HL-60/S4 treated with retinoic acid at 250 ng/mL for 4 days and 3 days (cell line): ENCODE data around the gene DDIT4L.
"Not testable (repeated sequence)": the region's sequence is repeated elsewhere in the genome, so short reads cannot be mapped to it uniquely, and the experiment has no call there.

Source experiments
- in situ Hi-C: fragments of 300-500 bp; cut with MboI; formaldehyde crosslinking; loops from 2 replicates; pipeline ENCODE4 v1.7.0; 2022; ENCODE audit warnings: low sequenced_read_pairs

Gene DDIT4L

DNA sequence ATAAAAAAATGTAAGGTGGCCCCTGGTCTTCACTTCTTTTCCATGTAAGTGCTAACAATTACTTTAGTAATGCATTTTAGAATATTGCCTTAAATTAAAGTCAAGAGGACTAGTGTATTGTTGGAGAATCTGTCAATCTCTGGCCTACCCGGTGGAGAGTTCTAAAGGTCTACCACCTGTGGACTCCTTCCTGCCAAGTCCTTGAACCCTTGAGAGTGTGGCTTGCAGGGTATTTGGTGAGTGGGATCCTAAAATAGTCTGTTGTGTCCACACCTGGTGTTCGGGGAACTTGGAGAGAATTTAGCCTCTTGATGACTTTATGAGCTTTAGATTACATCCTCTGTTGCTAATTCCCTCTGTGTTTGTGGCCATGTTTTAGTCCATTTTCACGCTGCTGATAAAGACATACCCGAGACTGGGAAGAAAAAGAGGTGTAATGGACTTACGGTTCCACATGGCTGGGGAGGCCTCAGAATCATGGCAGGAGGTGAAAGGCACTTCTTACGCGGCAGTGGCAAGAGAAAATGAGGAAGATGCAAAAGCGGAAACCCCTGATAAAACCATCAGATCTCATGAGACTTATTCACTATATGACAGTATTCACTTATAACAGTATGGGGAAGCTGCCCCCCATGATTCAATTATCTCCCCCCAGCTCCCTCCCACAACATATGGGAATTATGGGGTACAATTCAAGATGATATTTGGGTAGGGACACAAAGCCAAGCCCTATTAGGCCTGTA, 23.8 kb downstream of the DDIT4L start:
- in situ Hi-C loops: no loop called here

DNA sequence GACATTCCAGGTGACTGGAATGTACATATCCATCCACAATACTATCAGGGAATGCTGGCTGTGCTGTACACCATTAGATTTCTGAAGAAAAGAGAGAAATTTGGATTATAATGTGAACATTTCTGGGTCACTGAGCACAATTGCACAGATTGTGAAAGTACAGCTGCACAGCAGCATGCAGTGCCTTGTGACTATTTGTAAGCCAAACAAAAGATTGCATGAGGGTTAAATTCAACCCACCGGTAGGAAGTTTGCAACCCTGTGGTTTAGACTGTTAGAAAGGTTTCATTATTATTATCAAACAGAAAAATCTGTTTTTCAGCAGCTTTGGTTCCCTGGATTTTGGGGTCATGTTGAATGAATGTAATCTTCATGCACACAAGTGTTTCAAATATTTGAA, 24.5 kb downstream of the DDIT4L start:
- in situ Hi-C loops: no loop called here

DNA sequence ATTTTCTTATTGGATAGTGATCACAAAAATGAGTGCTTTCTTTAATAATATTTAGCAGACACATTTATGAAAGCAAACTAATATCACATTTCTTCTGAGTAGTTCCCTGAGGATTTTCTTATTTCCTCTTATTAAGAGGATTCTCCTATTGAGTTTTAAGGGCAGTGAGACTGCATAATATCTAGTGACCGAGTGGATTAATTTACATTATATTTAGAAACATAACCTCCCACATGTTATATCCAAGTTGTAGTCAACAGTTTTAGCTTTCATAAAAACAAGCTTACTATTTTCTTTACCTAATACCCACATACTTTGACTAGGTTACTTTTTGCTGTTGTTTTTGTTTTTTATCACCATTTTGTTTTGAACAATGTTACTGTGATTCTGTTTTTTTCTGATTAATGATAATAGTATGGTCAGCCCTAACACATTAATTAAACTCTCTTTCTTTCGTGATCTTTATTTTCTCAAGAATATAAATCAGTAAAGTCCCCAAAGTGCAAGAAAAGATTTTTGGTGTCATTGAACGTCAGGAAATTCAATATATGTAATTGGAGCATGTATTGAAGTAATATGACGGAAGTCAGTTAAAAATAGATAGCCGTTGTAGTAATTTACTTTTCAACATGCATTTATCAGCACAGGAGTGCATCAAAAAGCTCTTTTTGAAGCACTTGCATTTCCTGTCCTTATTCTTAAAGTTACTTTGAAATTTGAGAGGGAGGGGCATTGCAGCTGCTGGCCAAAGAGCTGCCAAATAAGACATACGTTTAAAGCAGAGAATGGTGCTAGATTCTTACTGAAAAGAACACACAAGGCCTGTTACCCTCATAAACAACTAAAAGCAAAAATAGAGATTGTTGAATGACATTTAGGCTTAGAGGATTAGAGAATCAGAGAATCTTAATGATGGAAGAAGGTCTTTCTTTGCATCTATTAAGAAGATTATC, 25.2 kb downstream of the DDIT4L start:
- in situ Hi-C loops: no loop called here

DNA sequence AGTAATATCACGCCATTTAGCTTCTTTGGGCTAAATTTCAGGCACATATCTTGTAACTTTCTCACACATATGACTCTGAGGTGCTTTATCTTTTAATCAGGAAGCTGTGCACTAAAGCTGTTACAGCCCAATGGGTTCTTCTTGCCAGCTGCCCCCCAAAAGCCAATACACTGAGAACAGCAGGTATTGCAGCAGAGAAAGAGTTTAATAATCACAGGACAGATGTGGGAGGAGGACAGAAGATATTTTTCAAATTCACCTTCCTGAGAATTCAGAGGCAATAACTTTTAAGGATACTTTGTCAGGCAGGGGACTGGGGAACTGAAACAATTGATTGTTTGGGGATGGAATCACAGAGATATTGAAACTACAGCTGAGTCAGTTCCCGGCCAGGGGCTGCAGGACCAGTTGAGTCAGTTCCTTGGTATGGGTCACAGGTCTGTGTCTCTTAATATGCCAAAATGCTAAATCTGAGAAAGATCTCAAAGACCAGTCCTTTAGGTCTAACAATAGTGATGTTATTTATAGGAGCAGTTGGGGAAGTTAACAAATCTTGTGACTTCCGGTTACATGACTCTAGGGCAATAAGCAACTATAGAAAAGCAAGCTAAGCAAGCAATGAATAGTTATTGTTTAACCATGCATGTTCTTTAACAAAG, 28.1 kb downstream of the DDIT4L start:
- in situ Hi-C loops: no loop called here

DNA sequence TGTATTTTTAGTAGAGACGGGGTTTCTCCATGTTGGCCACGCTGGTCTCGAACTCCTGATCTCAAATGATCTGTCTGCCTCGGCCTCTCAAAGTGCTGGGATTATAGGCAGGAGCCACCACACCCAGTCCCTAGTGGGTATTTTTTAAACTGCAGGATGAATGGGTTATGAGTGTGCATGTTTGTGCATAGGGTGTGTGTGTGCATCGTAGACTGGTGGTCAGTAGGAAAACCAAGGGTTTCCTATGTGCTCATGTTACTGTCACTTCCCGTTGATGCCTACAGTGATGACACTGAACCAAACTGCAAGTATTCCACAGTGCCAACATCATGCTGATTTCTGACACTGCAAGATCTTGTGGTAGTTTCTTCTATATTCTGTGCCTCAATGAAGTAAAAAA, 41.1 kb downstream of the DDIT4L start:
- in situ Hi-C loops: no loop called here

DNA sequence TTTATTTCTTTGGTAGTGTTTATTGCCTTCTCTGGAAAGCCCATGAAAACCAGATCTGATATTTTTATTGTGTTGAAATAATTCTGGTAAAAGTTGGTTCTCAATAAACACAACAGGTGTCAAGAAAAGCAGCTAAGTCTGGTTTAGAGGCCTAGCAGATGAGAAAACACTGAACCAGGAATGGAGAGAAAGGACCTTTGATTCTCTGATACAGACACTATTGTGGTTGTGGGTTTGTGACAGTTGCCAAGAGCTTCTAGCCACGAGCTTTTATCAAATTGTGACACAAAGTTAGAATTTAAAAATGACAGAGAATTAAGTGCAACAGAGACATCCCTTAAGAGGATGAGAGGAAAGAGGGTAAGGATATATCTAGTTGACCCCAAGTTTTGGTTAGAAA, 42.6 kb downstream of the DDIT4L start:
- in situ Hi-C loops: no loop called here

DNA sequence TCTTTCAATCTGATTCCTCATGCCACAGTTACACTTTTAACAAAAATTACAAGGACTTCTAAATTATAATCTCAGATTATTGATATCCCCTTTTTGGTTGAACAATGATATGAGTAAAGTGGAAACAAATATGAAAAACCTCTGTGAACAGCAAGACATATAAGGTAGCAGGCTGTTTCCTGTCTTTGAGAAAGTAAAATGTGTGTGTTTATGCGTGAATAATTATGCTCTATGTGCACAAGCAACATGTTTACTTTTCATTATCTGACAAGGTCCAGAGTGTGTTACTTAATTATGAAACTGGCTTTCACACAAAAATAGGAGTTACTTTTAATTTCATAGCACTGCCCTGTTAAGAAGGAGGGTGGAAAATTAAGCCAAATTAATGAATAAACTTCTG, 43.1 kb downstream of the DDIT4L start:
- in situ Hi-C loops: no loop called here

DNA sequence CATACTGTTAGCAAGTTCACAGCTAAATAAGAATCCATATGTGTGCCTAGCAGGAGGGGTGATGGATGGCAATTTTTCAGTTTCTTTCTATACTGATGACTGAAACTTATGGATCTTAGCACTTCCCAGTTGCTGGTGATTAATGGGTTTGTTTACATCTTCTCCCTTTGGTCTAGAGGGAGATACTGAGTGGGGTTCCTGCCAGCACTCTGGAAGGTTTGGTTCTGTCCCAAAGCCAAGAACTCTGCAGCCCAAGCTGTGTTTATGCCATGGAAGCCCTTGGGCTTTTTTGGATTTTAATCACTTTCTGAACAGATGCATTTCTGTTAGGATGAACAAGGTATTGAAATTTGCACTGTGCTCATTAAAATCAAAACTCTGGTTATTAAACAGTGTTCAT, 43.5 kb downstream of the DDIT4L start:
- in situ Hi-C loops: no loop called here

DNA sequence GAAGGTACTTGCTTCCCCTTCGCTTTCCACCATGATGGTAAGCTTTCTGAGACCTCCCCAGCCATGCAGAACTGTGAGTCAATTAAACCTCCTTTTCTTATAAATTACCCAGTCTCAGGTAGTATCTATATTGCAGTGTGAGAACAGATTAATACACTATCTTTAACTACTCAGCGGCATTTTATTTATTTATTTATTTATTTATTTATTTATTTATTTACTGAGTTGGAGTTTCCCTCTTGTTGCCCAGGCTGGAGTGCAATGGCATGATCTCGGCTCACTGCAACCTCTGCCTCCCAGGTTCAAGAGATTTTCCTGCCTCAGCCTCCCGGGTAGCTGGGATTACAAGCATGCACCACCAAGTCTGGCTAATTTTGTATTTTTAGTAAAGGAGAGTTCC, 52.9 kb downstream of the DDIT4L start:
- in situ Hi-C loops: not testable (repeated sequence)
